Endothelial cell of umbilical vein (primary cell): ENCODE data around the gene CCDC34. TPM values are rescaled to one million over a fixed set of nuclear protein-coding genes. Genes with fewer than 3 reads are reported as not detected.

ENCODE experiments used
- BruUV-seq: library from RNA; stranded (reverse); fragments of 400-500 nt; replicated peaks from 2 replicates; lab custom pipeline; 2021; lab: Mats Ljungman, UMichigan
- CTCF ChIA-PET: fragments of 300-600, 350-600 bp; sonication (Branson Sonifier 250); formaldehyde crosslinking; loops from one replicate; lab custom pipeline; 2021; ENCODE audit warnings: antibody characterized with exemption, inconsistent platforms; lab: Charles Lee
- POLR2A ChIA-PET: fragments of 300-600, 350-600 bp; sonication (Branson Sonifier 250); formaldehyde crosslinking; loops from one replicate; lab custom pipeline; 2021; ENCODE audit warnings: antibody characterized with exemption, inconsistent platforms; lab: Charles Lee
- DNase-seq: peaks from one replicate; pipeline ENCODE4 v3.0.0-alpha.2; 2011; ENCODE audit warnings: low read depth, low spot score
- FAIRE-seq: peaks from 2 replicates; lab custom pipeline; 2011; peaks lifted over from hg19 to GRCh38; lab: Jason Lieb, UNC
- H2AFZ ChIP-seq: 2 replicates; pipeline ENCODE4 v1.6.0; 2012; ENCODE audit warnings: low read depth, low read length, control low read depth, inconsistent platforms
- H3K27ac ChIP-seq: 2 replicates; pipeline ENCODE4 v1.5.1; 2011; ENCODE audit warnings: low read depth, mild to moderate bottlenecking, control low read depth, low read length, moderate library complexity; ENCODE audit not compliant: insufficient read depth
- H3K27me3 ChIP-seq, 2 experiments: 2 replicates each; pipeline versions ENCODE4 v1.6.0 to v1.6.1; 2011; ENCODE audit warnings: low read length in 2 of 2, mixed read lengths in 1 of 2; ENCODE audit not compliant: control insufficient read depth in 2 of 2, insufficient read depth in 2 of 2
- H3K36me3 ChIP-seq, 2 experiments: 2 replicates in 1 of 2; 3 replicates in 1 of 2; pipeline ENCODE4 v1.5.1; 2011; ENCODE audit warnings: low read length in 2 of 2, mild to moderate bottlenecking in 1 of 2, moderate library complexity in 1 of 2; ENCODE audit not compliant: control insufficient read depth in 2 of 2, insufficient read depth in 2 of 2; ENCODE audit errors: extremely low read depth in 1 of 2
- H3K4me1 ChIP-seq: 3 replicates; pipeline ENCODE4 v1.5.1; 2011; ENCODE audit warnings: mild to moderate bottlenecking, low read length; ENCODE audit not compliant: control insufficient read depth, insufficient read depth; ENCODE audit errors: extremely low read depth
- H3K4me2 ChIP-seq: 2 replicates; pipeline ENCODE4 v1.6.1; 2011; ENCODE audit warnings: low read length, control low read depth, mixed read lengths; ENCODE audit not compliant: insufficient read depth
- H3K4me3 ChIP-seq, 3 experiments: fragments of 200-600 bp in 1 of 3; sonication (generic), shearing (Covaris generic) in 1 of 3; replicated peaks in 1 of 3; 2 replicates each; pipeline ENCODE4 v1.5.1; 2011 to 2016; ENCODE audit warnings: control low read depth in 3 of 3, low read length in 3 of 3, mild to moderate bottlenecking in 2 of 3, inconsistent platforms in 1 of 3, low read depth in 1 of 3, moderate library complexity in 1 of 3; ENCODE audit not compliant: insufficient read depth in 1 of 3
- H3K79me2 ChIP-seq: 2 replicates; pipeline ENCODE4 v1.6.0; 2012; ENCODE audit warnings: low read length, inconsistent platforms; ENCODE audit not compliant: control insufficient read depth, insufficient read depth
- H3K9ac ChIP-seq: replicated peaks from 2 replicates; pipeline ENCODE3; 2011; ENCODE audit warnings: low read length, control low read depth; ENCODE audit not compliant: insufficient read depth; ENCODE audit errors: extremely low read depth
- H3K9me1 ChIP-seq: replicated peaks from 3 replicates; pipeline ENCODE4 v1.6.0; 2011; ENCODE audit warnings: mild to moderate bottlenecking, low read length; ENCODE audit not compliant: control insufficient read depth, insufficient read depth; ENCODE audit errors: extremely low read depth
- H3K9me3 ChIP-seq: replicated peaks from 2 replicates; pipeline ENCODE4 v1.5.1; 2012; ENCODE audit warnings: low read length, inconsistent platforms; ENCODE audit not compliant: control insufficient read depth, insufficient read depth
- H4K20me1 ChIP-seq: replicated peaks from 2 replicates; pipeline ENCODE3; 2011; ENCODE audit warnings: mild to moderate bottlenecking, low read length; ENCODE audit not compliant: control insufficient read depth, insufficient read depth; ENCODE audit errors: extremely low read depth
- CTCF ChIP-seq, 2 donors: IDR thresholded peaks; 1 replicate in 1 of 2; 2 replicates in 1 of 2; pipeline ENCODE4 v1.5.1; 2011; ENCODE audit warnings: low read length in 2 of 2, mild to moderate bottlenecking in 2 of 2, moderate library complexity in 2 of 2, control low read depth in 1 of 2, inconsistent platforms in 1 of 2, low read depth in 1 of 2; ENCODE audit not compliant: insufficient read depth in 1 of 2; ENCODE audit errors: extremely low read depth in 1 of 2
- EZH2 ChIP-seq: IDR thresholded peaks from 2 replicates; pipeline ENCODE4 v1.6.1; 2012; ENCODE audit warnings: borderline replicate concordance, low read depth, mild to moderate bottlenecking, moderate library complexity, low read length, inconsistent platforms; ENCODE audit not compliant: severe bottlenecking
- FOS ChIP-seq: IDR thresholded peaks from 2 replicates; pipeline ENCODE4 v1.6.1; 2011; ENCODE audit warnings: mild to moderate bottlenecking, low read length, moderate library complexity, borderline replicate concordance; ENCODE audit not compliant: insufficient read depth
- GATA2 ChIP-seq: IDR thresholded peaks from 2 replicates; pipeline ENCODE4 v1.7.0; 2011; ENCODE audit warnings: low read depth, mild to moderate bottlenecking, moderate library complexity, mixed read lengths, low read length; ENCODE audit not compliant: insufficient read length, insufficient read depth
- JUN ChIP-seq: IDR thresholded peaks from 2 replicates; pipeline ENCODE4 v1.6.1; 2011; ENCODE audit warnings: borderline replicate concordance, low read depth; ENCODE audit not compliant: insufficient read length, insufficient read depth
- MAX ChIP-seq: IDR thresholded peaks from 2 replicates; pipeline ENCODE4 v1.6.1; 2011; ENCODE audit not compliant: insufficient read depth, insufficient read length
- MYC ChIP-seq: IDR thresholded peaks from one replicate; pipeline ENCODE4 v1.6.1; 2011; ENCODE audit warnings: mild to moderate bottlenecking, low read depth, low read length
- POLR2A ChIP-seq: IDR thresholded peaks from 2 replicates; pipeline ENCODE4 v1.6.1; 2012; ENCODE audit warnings: low read depth, mild to moderate bottlenecking, control low read depth, low read length
- POLR2AphosphoS5 ChIP-seq: IDR thresholded peaks from 2 replicates; pipeline ENCODE4 v1.6.1; 2012; ENCODE audit warnings: low read depth, mild to moderate bottlenecking, control low read depth, low read length, moderate library complexity; ENCODE audit not compliant: insufficient read depth
- dilution Hi-C: fragments of 300-500 bp; cut with MboI; formaldehyde crosslinking; loops from one replicate; pipeline ENCODE4 v1.15.0; 2019; ENCODE audit warnings: low sequenced_read_pairs; ENCODE audit not compliant: extremely low pct_ligation_motif_present
- intact Hi-C: fragments of 100-400 bp; cut with micrococcal nuclease; formaldehyde crosslinking; loops from one replicate; pipeline ENCODE4 v1.10.0; 2022
- polyA plus RNA-seq, 4 experiments: library from polyadenylated mRNA; depleted of rRNA in 3 of 4; stranded (reverse) in 3 of 4; unstranded in 1 of 4; fragments of >200 nt; gene quantifications; 2 replicates each; pipeline versions ENCODE4 v1.2.1 to v1.2.3, GENCODE V29; 2011 to 2012; ENCODE audit warnings: missing spikeins in 1 of 4
- total RNA-seq: library from RNA; stranded (reverse); gene quantifications from 2 replicates; pipeline ENCODE4 v1.2.3, GENCODE V29; 2021

Gene CCDC34
- total and polyA plus RNA-seq, 2 donors (not counting 3 experiments of a cell fraction or from before 2014, with no cell fraction given): 2.3 to 11.4 TPM

- no peaks in the 10 kb centered on the region for H3K4me1 ChIP-seq
- no peak for FAIRE-seq
- no peak overlapping the region for H3K9ac ChIP-seq
- no TSS peak for BruUV-seq
- no peak overlapping the region for H3K4me2 ChIP-seq
- dilution Hi-C loops: no loop called here
- no peak overlapping the region for H2AFZ ChIP-seq
- H3K36me3 ChIP-seq: no peaks in the 10 kb centered on the region
- ChIA-PET POLR2A (no interaction called here), CTCF (interaction anchor here (1.4 to 1.7 kb wide), 2 partner anchors 79 to 223 kb away, joined by 4 to 5 read pairs; no protein-coding TSS in a partner anchor)
- no peaks in the 10 kb centered on the region for H3K9me1 ChIP-seq
- H3K4me3 ChIP-seq: no peak overlapping the region
- intact Hi-C loops: no loop called here
- H3K9me3 ChIP-seq: no peaks in the 10 kb centered on the region
- no peak for DNase-seq
- no peaks in the 10 kb centered on the region for H3K27me3 ChIP-seq
- H4K20me1 ChIP-seq: no peaks in the 10 kb centered on the region
- H3K27ac ChIP-seq: no peak overlapping the region
- H3K79me2 ChIP-seq: no peaks in the 10 kb centered on the region
- TF ChIP-seq EZH2 (no peak), MYC (no peak), MAX (no peak), JUN (no peak), FOS (no peak), GATA2 (no peak), POLR2AphosphoS5 (no peak), POLR2A (no peak), CTCF (IDR thresholded peaks at IDR 0.05; ENCODE audit: extremely low read depth in 1 of 2, insufficient read depth in 1 of 2, low read depth in 1 of 2, low read length in 2 of 2) (no peak)
Measured at GRCh38 chr11:27406498-27407354, 43.7 kb upstream of the CCDC34 start.
